Measurements from ENCODE around the gene ARHGAP22.

DNA sequence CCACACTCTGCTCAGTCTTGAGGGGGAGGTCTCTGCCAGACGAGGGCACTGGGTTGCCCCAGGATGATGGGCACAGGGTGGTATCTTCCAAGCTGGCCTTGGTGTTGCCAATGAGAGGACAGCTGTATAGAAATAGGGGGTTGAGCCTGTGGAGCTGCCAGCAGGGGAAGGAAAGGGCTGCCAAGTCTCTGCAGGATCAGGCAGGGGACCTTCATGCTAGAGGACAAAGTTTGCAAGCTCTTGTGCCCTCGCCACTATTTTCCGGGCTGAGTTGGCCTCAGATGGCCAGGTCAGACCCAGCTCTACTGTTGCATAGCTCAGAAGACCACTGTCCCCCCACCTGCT lies 68.7 kb downstream of the ARHGAP22 start:
- TF ChIP-seq, protein P1, sequence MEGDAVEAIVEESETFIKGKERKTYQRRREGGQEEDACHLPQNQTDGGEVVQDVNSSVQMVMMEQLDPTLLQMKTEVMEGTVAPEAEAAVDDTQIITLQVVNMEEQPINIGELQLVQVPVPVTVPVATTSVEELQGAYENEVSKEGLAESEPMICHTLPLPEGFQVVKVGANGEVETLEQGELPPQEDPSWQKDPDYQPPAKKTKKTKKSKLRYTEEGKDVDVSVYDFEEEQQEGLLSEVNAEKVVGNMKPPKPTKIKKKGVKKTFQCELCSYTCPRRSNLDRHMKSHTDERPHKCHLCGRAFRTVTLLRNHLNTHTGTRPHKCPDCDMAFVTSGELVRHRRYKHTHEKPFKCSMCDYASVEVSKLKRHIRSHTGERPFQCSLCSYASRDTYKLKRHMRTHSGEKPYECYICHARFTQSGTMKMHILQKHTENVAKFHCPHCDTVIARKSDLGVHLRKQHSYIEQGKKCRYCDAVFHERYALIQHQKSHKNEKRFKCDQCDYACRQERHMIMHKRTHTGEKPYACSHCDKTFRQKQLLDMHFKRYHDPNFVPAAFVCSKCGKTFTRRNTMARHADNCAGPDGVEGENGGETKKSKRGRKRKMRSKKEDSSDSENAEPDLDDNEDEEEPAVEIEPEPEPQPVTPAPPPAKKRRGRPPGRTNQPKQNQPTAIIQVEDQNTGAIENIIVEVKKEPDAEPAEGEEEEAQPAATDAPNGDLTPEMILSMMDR (IDR thresholded peaks at IDR 0.05), result no peak
- TF ChIP-seq POLR2A (IDR thresholded peaks at IDR 0.05), result no peak

All from vagina (tissue), 2 donors.